Measurements from ENCODE around the gene PDS5A.
"Not testable (repeated sequence)": the region's sequence is repeated elsewhere in the genome, so short reads cannot be mapped to it uniquely, and the experiment has no call there.

Gene PDS5A

DNA sequence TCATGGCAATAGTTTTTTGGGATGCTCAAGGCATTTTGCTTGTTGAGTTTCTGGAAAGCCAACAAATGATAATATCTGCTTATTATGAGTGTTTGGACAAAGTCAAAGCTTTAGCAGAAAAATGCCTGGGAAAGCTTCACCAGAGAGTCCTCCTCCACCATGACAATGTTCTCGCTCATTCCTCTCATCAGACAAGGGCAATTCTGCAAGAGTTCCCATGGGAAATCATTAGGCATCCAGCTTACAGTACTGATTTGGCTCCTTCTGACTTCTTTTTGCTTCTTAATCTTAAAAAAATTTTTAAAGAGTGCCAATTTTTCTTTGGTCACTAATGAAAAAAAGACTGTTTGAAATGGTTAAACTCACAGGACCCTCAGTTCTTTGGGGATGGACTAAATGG, 143.4 kb downstream of the PDS5A start:
- H3K4me3 ChIP-seq (ENCODE audit: low read depth, low read length), result no peak overlapping the region

DNA sequence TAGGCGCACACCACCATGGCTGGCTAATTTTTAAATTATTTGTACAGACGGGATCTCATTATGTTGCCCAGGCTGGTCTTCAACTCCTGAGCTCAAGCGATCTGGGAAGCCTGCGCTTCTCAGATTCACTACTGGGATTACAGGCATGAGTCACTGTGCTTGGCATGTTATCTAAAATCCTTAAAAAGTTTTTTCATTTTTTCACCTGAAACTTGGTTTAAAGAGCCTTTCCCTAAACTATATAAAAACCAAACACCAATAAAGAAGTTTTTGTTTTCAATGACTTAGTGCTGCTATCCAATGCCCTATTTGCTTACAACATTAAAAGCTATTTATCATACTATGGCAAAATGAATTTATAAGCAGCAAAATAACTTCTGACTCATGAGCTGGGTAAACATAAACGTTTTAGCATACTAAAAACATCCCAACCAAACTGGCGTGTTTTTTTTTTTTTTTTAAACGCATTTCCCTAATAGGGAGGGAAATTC, 151.9 kb downstream of the PDS5A start:
- H3K4me3 ChIP-seq (ENCODE audit: low read depth, low read length), result no peak overlapping the region

DNA sequence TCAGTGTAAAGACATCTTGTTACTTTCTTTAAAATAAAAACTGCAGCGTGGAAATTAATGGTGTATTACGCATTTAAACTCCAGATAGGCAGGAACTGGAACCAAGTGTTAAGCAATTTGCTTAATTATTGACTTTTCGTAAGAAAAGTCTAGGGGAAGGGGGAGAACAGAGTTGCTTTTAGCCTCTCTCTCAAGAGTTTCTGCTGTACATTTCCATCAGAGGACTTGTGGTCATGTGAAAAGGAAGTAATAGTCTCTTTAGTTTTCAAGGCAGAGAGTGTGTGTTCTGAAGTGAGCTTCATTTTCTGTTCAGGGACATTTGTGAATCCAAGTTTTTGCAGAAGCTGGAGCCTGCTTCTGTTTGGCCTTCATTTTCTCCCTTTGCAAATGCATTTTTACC, 152.6 kb downstream of the PDS5A start:
- H3K4me3 ChIP-seq (ENCODE audit: low read depth, low read length), result no peak overlapping the region

DNA sequence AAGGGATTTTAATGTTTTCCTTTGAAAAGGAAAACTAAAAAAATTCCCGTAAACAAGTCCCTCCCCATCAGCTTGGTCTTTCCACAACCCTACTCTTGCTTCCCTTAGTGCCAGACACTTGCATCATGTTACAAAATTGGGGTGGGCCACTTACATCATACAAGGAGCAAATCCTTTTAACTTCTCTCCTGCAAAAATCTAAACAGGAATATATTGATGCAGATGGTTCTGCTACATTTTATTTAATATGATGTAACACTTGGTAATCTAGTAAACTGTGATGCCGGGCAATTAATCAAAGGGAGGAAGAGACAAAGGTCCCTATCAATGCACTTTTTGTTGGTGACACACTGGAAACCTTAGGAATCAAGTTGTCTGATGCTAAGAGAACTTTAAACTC, 154.5 kb downstream of the PDS5A start:
- no peak overlapping the region for H3K4me3 ChIP-seq (ENCODE audit: low read depth, low read length)

DNA sequence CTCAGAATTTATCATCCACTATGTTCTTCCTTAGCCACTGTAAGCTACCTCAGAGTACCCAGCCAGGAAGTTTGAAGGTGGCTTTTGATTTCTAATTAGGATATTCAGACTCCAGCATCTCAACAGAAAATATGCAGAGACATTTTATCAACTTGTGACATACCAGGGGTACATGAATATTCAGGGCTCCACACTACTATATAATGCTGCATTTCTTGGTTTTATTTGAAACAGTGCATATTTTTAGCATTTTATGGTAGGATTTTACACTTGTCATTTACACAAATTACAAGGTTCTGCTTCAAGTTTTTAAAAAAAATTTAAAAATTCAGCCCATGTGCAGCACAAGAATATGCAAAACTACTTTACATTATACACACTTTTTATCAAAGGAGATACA, 155.0 kb downstream of the PDS5A start:
- H3K4me3 ChIP-seq (ENCODE audit: low read depth, low read length), result no peak overlapping the region

DNA sequence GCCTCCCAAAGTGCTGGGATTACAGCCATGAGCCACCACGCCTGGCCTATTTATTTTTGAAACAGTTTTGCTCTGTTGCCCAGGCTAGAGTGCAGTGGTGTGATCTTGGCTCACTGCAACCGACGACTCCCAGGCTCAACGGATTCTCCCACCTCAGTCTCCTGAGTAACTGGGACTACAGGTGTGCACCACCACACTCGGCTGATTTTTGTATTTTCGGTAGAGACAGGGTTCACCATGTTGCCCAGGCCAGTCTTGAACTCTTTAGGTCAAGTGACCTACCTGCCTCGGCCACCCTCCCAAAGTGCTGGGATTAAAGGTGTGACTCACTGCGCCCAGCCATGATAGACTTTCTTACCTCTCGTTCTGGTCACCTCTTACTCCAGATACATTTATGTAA, 155.8 kb downstream of the PDS5A start:
- no peak overlapping the region for H3K4me3 ChIP-seq (ENCODE audit: low read depth, low read length)

DNA sequence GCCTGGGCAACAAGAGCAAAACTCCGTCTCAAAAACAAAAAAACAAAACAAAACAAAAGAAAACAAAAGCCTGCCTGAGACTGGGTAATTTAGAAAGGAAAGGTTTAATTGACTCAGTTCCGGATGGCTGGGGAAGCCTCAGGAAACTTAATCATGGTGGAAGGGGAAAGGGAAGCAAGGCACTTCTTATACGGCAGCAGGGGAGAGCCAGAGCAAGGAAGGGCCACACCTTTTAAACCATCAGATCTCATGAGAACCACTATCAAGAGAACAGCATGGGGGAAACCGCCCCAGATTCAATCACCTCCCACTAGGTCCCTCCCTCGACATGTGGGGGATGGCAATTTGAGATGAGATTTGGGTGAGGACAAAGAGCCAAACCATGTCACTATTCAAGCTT, 157.5 kb downstream of the PDS5A start:
- H3K4me3 ChIP-seq (ENCODE audit: low read depth, low read length), result no peak overlapping the region

DNA sequence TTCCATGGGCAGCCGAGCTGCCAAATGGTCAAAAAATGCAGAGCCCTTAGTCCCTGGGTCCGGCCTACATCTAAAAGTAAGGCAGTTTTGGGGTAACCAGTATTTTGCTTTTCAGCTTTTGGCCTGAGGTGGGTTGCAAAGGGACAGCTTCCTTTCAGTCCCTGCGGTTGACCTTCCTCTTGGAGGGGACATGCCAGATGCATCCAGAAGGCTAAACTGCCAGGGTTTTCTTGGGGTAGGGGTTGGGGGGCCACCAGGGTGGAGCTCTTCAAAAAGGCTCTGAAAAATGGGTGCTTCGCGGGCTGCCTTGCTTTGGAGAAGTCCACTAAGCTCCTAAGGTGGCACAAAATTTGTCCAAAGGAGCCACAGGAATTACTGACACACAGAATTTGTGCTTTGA, 159.1 kb downstream of the PDS5A start:
- H3K4me3 ChIP-seq (ENCODE audit: low read depth, low read length), result no peak overlapping the region

DNA sequence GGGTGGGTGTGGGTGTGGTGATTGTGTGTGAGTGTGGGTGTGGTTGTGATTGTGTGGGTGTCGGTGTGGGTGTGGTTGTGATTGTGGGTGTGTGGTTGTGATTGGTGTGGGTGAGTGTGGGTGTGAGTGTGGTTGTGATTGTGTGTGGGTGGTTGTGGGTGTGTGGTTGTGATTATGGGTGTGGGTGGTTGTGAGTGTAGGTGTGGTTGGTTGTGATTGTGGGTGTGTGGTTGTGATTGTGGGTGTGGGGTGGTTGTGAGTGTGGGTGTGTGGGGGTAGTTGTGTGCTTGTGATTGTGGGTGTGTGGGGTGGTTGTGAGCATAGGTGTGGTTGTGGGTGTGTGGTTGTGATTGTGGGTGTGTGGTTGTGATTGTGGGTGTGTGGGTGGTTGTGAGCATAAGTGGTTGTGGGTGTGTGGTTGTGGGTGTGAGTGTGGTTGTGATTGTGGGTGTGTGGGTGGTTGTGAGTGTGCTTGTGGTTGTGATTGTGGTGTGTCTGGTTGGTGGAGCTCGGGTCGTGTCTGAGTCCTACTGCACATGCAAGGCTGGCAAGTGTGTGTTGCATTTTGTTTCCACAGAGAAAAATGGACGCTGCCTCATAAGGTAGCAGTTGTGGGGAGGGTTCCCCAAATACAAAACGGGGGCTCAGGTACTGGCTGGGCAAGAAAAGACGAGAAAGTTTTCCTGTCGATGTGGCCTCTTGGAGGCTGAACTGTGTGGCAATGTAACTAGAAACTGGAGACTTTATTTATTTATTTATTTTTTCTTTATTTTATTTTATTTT, 163.1 kb downstream of the PDS5A start:
- H3K4me3 ChIP-seq (ENCODE audit: low read depth, low read length), result no peak overlapping the region

DNA sequence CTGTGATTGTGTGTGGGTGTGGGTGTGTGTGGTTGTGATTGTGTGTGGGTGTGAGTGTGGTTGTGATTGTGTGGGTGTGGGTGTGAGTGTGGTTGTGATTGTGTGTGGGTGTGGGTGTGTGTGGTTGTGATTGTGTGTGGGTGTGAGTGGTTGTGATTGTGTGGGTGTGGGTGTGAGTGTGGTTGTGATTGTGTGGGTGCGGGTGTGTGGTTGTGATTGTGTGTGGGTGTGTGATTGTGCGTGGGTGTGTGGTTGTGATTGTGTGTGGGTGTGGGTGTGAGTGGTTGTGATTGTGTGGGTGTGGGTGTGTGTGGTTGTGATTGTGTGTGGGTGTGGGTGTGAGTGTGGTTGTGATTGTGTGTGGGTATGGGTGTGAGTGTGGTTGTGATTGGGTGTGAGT, 163.9 kb downstream of the PDS5A start:
- not testable (repeated sequence) for H3K4me3 ChIP-seq (ENCODE audit: low read depth, low read length)

DNA sequence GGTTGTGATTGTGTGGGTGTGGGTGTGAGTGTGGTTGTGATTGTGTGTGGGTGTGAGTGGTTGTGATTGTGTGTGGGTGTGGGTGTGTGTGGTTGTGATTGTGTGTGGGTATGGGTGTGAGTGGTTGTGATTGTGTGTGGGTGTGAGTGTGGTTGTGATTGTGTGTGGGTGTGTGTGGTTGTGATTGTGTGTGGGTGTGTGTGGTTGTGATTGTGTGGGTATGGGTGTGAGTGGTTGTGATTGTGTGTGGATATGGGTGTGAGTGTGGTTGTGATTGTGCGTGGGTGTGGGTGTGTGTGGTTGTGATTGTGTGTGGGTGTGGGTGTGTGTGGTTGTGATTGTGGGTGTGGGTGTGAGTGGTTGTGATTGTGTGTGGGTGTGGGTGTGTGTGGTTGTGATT, 164.7 kb downstream of the PDS5A start:
- H3K4me3 ChIP-seq (ENCODE audit: low read depth, low read length), result not testable (repeated sequence)

DNA sequence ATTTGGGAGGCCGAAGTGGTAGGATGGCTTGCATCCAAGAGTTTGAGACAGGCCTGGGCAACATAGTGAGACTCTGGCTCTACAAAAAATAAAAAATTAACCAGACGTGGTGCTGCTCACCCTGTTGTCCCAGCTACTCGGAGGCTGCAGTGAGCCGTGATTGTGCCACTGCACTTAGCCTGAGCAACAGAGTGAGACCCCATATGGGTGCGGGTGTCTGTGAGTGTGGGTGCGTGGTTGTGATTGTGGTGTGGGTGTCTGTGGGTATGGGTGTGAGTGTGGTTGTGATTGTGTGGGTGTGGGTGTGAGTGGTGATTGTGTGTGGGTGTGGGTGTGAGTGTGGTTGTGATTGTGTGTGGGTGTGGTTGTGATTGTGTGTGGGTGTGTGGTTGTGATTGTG, 165.2 kb downstream of the PDS5A start:
- H3K4me3 ChIP-seq (ENCODE audit: low read depth, low read length), result no peak overlapping the region

DNA sequence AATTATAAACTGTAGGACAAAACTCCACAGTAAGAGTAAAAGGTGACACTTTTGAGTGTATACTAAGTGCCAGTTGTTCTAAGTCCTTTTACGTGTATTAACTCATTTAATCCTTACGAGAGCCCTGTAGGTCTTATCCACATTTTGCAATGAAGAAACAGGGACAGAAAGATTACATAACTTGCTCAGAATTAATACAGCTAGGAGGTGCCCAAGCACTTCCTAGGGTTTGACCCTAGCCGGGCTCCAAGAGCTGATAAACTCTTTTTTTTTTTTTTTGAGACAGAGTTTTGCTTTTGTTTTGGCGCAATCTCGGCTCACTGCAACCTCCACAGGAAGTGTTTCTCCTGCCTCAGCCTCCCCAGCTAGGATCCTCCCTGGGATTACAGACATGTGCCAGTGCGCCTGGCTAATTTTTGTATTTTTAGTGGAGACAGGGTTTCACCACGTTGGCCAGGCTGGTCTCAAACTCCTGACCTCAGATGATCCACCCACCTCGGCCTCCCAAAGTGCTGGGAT, 169.4 kb downstream of the PDS5A start:
- no peak overlapping the region for H3K4me3 ChIP-seq (ENCODE audit: low read depth, low read length)

DNA sequence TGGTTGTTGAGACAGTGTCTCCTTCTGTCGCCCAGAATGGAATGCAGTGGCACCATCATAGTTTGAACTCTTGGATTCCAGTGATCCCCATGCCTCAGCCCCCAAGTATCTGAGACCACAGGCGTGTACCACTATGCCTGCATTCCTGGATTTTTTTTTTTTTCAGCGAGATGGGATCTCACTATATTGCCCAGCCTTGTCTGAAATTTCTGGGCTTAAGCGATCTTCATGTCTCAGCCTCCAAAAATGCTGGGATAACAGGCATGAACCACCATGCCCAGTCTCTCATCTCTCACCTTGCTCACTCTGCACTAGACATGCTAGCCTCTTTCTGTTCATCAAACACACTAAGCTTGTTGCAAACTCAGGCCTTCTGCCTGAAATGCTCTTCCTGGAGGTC, 175.7 kb downstream of the PDS5A start:
- H3K4me3 ChIP-seq (ENCODE audit: low read depth, low read length), result no peak overlapping the region

DNA sequence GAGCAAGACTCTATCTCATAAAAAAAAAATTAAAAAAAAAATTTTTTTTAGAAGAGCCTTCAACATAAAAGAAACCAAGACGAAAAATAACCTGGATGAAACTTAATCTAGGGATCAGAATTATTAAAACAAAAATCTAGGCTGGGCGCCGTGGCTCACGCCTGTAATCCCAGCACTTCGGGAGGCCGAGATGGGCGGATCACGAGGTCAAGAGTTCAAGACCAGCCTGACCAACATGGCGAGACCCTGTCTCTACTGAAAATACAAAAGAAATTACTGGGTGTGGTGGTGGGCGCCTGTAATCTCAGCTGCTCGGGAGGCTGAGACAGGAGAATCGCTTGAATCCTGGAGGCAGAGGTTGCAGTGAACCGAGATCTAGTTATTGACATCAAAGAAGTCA, 184.7 kb downstream of the PDS5A start:
- not testable (repeated sequence) for H3K4me3 ChIP-seq (ENCODE audit: low read depth, low read length)

DNA sequence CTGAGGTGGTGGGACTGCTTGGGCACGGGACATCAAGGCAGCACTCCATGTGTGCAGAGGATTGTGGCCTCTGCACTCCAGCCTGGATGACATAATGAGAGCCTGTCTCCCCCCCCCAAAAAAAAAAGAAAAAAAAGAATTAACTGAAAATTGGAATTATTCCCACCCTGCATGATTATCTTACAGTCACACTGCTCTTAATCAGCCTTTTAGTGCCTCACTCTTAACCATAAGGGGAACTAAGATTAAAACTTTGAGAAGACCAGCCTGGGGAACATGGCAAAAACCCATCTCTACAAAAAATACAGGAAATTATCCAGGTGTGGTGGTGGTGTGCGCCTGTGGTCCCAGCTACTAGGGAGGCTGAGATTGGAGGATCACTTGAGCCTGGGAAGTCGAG, 185.2 kb downstream of the PDS5A start:
- H3K4me3 ChIP-seq (ENCODE audit: low read depth, low read length), result no peak overlapping the region

DNA sequence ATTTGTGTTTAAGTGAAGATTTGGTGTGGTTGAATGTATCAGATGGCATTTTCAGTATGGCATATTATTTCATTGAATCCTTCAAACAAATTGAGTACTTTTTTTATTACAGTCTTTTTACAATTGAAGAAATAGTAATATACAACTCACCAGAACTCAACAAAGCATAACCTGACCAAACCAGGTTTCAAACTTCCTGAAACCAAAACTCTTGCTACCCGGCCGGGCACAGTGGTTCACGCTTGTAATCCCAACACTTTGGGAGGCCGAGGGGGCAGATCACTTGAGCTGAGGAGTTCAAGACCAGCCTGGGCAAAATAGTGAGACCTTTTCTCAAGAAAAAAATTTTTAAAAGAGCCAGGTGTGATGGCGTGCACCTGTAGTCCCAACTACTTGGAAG, 185.6 kb downstream of the PDS5A start:
- no peak overlapping the region for H3K4me3 ChIP-seq (ENCODE audit: low read depth, low read length)

DNA sequence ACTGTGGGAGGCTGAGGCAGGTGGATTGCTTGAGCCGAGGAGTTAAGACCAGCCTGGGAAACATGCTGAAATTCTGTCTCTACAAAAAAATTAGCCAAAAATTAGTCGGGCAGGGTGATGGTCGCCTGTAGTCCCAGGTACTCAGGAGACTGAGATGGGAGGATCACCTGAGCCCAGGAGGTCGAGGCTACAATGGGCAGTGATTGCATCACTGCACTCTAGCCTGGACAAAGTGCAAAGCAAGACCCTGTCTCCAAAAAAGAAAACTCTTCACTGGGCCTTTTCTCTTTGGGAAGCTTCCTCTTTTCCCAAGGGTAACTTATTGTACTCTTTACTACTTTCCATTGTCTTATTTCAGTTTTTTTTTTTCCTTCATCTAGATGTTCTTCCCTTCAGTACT, 190.9 kb downstream of the PDS5A start:
- H3K4me3 ChIP-seq (ENCODE audit: low read depth, low read length), result no peak overlapping the region

DNA sequence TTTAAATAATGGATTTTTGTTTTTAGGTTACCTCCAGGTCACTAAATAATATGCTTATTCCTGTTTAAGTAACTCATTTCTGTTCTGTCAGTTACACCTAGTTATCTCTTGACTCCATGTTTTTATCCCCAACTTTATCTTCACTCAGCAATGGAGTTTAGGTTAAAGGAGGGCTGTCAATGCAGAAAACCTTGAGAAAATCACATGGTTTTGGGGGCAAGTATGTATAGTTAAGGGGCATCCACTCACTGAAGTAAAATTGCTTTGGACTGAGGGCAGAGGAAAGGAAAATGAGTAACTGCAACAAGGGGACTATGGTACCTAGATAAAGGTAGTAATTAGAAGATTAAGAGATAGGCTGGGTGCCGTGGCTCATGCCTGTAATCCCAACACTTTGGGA, 192.6 kb downstream of the PDS5A start:
- no peak overlapping the region for H3K4me3 ChIP-seq (ENCODE audit: low read depth, low read length)

DNA sequence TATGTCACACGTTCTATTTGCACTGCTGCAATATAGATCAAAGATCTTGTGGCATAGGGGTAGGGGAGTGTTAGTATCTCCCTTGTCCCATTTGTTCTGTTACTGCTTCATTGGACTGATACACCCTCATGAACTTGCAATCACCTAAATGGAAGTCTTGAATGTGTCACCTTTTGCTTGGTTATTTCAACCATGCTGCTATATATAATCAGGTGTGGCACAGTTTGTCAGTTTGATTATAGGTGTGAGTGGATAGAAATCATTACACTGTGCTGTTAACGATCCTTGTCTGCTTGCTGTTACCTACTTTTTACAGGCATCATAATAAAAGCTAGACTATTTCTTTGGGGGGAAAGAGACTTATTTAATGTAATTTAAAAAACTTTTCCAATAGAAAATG, 195.7 kb downstream of the PDS5A start:
- not testable (repeated sequence) for H3K4me3 ChIP-seq (ENCODE audit: low read depth, low read length)
